Gastroesophageal sphincter (tissue), 4 donors: ENCODE measurements around the gene HAT1. TPM values are rescaled to one million over a fixed set of nuclear protein-coding genes. Genes with fewer than 3 reads are reported as not detected.

Experiments
- ATAC-seq: fragments of 150-250 bp; one replicate; pipeline ENCODE4 v1.9.1; 2016; ENCODE audit warnings: mild to moderate bottlenecking, moderate library complexity
- H3K27ac ChIP-seq, 4 donors: fragments of 200-600 bp; sonication (generic) in 3 of 4; 1 replicate in 3 of 4; 2 replicates in 1 of 4; pipeline ENCODE4 v1.5.1; 2016 to 2019
- H3K27me3 ChIP-seq: fragments of 200-600 bp; sonication (generic); one replicate; pipeline ENCODE4 v1.5.1; 2019
- H3K36me3 ChIP-seq, 2 donors: fragments of 200-600 bp; sonication (generic); one replicate each; pipeline ENCODE4 v1.5.1; 2019; ENCODE audit warnings: control low read depth in 1 of 2
- H3K4me1 ChIP-seq, 3 donors: fragments of 200-600 bp; sonication (generic); 1 replicate in 2 of 3; 2 replicates in 1 of 3; pipeline ENCODE4 v1.5.1; 2016 to 2019; ENCODE audit warnings: control low read depth in 2 of 3
- H3K4me3 ChIP-seq, 2 donors: fragments of 200-600 bp; sonication (generic); one replicate each; pipeline ENCODE4 v1.5.1; 2019; ENCODE audit warnings: mild to moderate bottlenecking in 1 of 2, moderate library complexity in 1 of 2
- H3K9me3 ChIP-seq, 3 donors: fragments of 200-600 bp; sonication (generic); one replicate each; pipeline ENCODE4 v1.5.1; 2017 to 2019; ENCODE audit warnings: control low read depth in 2 of 3
- EP300 ChIP-seq: sonication (generic); formaldehyde crosslinking; IDR thresholded peaks from one replicate; pipeline ENCODE4 v1.6.1; 2017; ENCODE audit warnings: antibody characterized with exemption, mild to moderate bottlenecking
- POLR2A ChIP-seq, 2 donors: fragments of 450-650 bp; IDR thresholded peaks; one replicate each; pipeline ENCODE4 v1.6.1; 2017; ENCODE audit warnings: antibody characterized with exemption in 2 of 2, mild to moderate bottlenecking in 2 of 2, moderate library complexity in 1 of 2
- POLR2AphosphoS5 ChIP-seq: sonication (generic); formaldehyde crosslinking; IDR thresholded peaks from one replicate; pipeline ENCODE4 v1.6.1; 2017; ENCODE audit warnings: antibody characterized with exemption
- WGBS, 2 donors: methylation state at CpG; one replicate each; pipeline ENCODE4 v1.1.5; 2018; ENCODE audit warnings: low coverage in 1 of 2; 5-methylcytosine and 5-hydroxymethylcytosine counted together
- total RNA-seq, 4 donors: library from RNA; depleted of rRNA; stranded (reverse); fragments of >200 nt; gene quantifications; one replicate each; pipeline ENCODE4 v1.1.0, GENCODE V29; 2016
- TF ChIP-seq, protein P1 (sequence below), 4 experiments: fragments of 200-600 bp in 2 of 4; fragments of 450-650 bp in 2 of 4; sonication (generic) in 1 of 4; IDR thresholded peaks; one replicate each; pipeline ENCODE4 v1.5.1; 2017 to 2019; ENCODE audit warnings: antibody characterized with exemption in 4 of 4, mild to moderate bottlenecking in 2 of 4, moderate library complexity in 2 of 4

The HAT1 gene
- total RNA-seq, 4 donors from 2014 or later = 25.2 to 34.2 (median 31.3) TPM

GRCh38 chr2:172009823-172010222 lies 87.6 kb downstream of the HAT1 start:
- Histone ChIP-seq H3K27me3 (no peaks in the 10 kb centered on the region), H3K4me3 (no peak overlapping the region), H3K27ac (no peak overlapping the region), H3K36me3 (no peaks in the 10 kb centered on the region), H3K4me1 (no peaks in the 10 kb centered on the region), H3K9me3 (no peaks in the 10 kb centered on the region)
- TF ChIP-seq POLR2A (IDR thresholded peaks at IDR 0.05) = no peak
- TF ChIP-seq EP300 = no peak
- TF ChIP-seq POLR2AphosphoS5 = no peak
- TF ChIP-seq, protein P1, sequence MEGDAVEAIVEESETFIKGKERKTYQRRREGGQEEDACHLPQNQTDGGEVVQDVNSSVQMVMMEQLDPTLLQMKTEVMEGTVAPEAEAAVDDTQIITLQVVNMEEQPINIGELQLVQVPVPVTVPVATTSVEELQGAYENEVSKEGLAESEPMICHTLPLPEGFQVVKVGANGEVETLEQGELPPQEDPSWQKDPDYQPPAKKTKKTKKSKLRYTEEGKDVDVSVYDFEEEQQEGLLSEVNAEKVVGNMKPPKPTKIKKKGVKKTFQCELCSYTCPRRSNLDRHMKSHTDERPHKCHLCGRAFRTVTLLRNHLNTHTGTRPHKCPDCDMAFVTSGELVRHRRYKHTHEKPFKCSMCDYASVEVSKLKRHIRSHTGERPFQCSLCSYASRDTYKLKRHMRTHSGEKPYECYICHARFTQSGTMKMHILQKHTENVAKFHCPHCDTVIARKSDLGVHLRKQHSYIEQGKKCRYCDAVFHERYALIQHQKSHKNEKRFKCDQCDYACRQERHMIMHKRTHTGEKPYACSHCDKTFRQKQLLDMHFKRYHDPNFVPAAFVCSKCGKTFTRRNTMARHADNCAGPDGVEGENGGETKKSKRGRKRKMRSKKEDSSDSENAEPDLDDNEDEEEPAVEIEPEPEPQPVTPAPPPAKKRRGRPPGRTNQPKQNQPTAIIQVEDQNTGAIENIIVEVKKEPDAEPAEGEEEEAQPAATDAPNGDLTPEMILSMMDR (IDR thresholded peaks at IDR 0.05) = no peak
- ATAC-seq = no peak
- WGBS, 2 donors = 97 to 100% methylated on average over 3 to 4 of the region's 4 CpGs

GRCh38 chr2:172011812-172012575 lies 89.7 kb downstream of the HAT1 start:
- H3K27ac ChIP-seq = no peak overlapping the region
- H3K9me3 ChIP-seq = no peaks in the 10 kb centered on the region
- ATAC-seq = no peak
- H3K36me3 ChIP-seq = no peaks in the 10 kb centered on the region
- H3K4me3 ChIP-seq = no peak overlapping the region
- no peaks in the 10 kb centered on the region for H3K4me1 ChIP-seq
- TF ChIP-seq POLR2AphosphoS5 (no peak), POLR2A (IDR thresholded peaks at IDR 0.05) (no peak), EP300 (no peak)
- TF ChIP-seq, protein P1 (IDR thresholded peaks at IDR 0.05) = no peak
- no peaks in the 10 kb centered on the region for H3K27me3 ChIP-seq
- whole genome bisulfite sequencing, 2 donors = 61 to 66% methylated on average over 6 of the region's 11 CpGs

DNA sequence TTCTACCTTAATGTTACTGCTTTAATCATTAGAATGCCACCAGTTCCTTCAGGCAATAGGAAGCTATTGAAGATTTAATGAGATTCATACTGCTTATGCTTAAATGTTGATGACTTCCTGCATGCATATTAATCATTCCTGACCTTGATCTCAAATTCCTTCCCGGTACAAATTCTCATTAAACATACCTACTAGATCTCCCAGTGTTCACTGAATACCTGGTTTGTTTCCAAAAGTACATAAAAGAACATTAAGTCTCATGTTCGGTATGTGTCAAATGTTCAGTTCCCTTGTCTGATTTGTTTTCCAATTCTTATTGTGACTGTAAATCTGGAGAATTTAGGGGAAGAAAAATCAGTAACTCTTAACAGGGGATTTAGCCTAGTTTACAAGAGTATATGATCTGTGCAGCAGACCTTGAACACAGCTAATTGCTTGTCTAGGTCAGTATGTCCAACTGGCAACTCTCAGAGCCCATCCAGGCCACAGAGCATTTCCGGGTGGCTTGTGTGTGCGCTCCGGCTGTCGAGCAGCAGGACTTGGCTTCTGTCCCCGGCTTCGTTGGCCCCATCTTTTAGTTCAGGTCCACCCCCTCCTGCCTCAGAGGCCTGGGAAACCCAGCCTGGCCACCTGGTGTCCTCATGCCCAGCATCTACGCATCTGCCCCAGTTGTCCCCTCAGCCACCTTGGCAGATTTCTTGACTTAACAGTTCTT lies 90.6 kb downstream of the HAT1 start:
- H3K4me3 ChIP-seq = no peak overlapping the region
- TF ChIP-seq EP300 = no peak
- no peak for TF ChIP-seq POLR2A (IDR thresholded peaks at IDR 0.05)
- TF ChIP-seq, protein P1 (IDR thresholded peaks at IDR 0.05) = no peak
- TF ChIP-seq POLR2AphosphoS5 = no peak
- no peak overlapping the region for H3K27ac ChIP-seq
- no peaks in the 10 kb centered on the region for H3K36me3 ChIP-seq
- ATAC-seq = no peak
- 63 to 76% methylated on average over 5 to 7 of the region's 9 CpGs for WGBS, 2 donors
- no peaks in the 10 kb centered on the region for H3K4me1 ChIP-seq
- H3K9me3 ChIP-seq = no peaks in the 10 kb centered on the region
- no peaks in the 10 kb centered on the region for H3K27me3 ChIP-seq

DNA sequence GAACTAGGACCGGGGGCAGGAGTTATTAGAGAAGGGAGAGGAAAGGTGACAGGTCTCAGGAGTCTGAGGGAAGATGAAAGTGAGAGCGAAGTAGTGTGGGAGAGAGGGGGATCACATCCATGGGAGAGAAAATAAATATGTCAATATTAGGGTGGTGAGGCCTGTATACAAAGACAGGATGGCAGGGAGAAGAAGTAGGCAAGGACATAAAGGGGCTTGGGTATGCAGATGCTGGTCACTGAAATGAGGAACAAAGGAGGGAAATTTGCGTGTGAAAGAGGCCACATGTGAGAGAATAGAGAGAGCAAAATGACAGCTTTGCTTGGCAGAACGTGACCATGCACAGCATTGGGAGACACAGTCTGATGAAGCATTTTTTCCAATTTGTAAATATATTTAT lies 91.1 kb downstream of the HAT1 start:
- no peak for ATAC-seq
- WGBS, 2 donors = 79 to 83% methylated on average over 2 of the region's 4 CpGs
- TF ChIP-seq, protein P1 (IDR thresholded peaks at IDR 0.05) = no peak
- TF ChIP-seq POLR2A (IDR thresholded peaks at IDR 0.05) = no peak
- no peak for TF ChIP-seq POLR2AphosphoS5
- TF ChIP-seq EP300 = no peak
- Histone ChIP-seq H3K4me1 (no peaks in the 10 kb centered on the region), H3K9me3 (no peaks in the 10 kb centered on the region), H3K4me3 (no peak overlapping the region), H3K27me3 (no peaks in the 10 kb centered on the region), H3K36me3 (no peaks in the 10 kb centered on the region), H3K27ac (no peak overlapping the region)
